Measurements from ENCODE around the gene GLI2. TPM values are rescaled to one million over a fixed set of nuclear protein-coding genes. Genes with fewer than 3 reads are reported as not detected.

Gene GLI2
- total RNA-seq (2011; cell fraction: chromatin; rRNA removed; ENCODE audit: low replicate concordance): not detected in 2 replicates
- not detected in 2 replicates for total RNA-seq (2011; cell fraction: nucleolus; rRNA removed)
- total RNA-seq (2011; cell fraction: nucleoplasm; rRNA removed): not detected in 2 replicates
- total RNA-seq (2014; rRNA removed) (not detected in 2 replicates), total RNA-seq (2014; rRNA removed; fragmentation: Illumina TruSeq; extraction: Trizol) (not detected in 2 replicates), total RNA-seq (2015; rRNA removed; fragmentation: Illumina TruSeq; extraction: Trizol) (not detected in 2 replicates), total RNA-seq (2021) (0.24 TPM in 1 of 2 replicates, not detected in the other), polyA plus RNA-seq (2011; rRNA removed) (not detected in 2 replicates), polyA plus RNA-seq (2014; fragmentation: Illumina TruSeq; extraction: Trizol) (not detected in 2 replicates), polyA plus RNA-seq (2014; fragmentation: Nextera tagmentation; extraction: Ambion mirVana) (not detected), polyA plus RNA-seq (2014; rRNA removed) (not detected in 2 replicates), polyA minus RNA-seq (2011; rRNA and poly(A)+ RNA removed) (not detected in 2 replicates), Bru-seq, nascent RNA (percentile 3 among the genes with signal in this experiment), BruChase-seq, experiment 1, labeled RNA remaining after a 2-hour chase (percentile 5 among the genes with signal in this experiment), BruChase-seq, experiment 2, labeled RNA remaining after a 6-hour chase (percentile 4 among the genes with signal in this experiment)
- not detected in 2 replicates for polyA plus RNA-seq (2011; cell fraction: cytosol; rRNA removed)
- not detected in 2 replicates for polyA plus RNA-seq (2011; cell fraction: nucleus; rRNA removed)
- polyA plus RNA-seq (2012): 0.06 TPM in 1 of 2 replicates, not detected in the other
- polyA minus RNA-seq (2011; cell fraction: cytosol; rRNA and poly(A)+ RNA removed): not detected in 2 replicates
- not detected in 2 replicates for polyA minus RNA-seq (2011; cell fraction: nucleus; rRNA and poly(A)+ RNA removed)
- long read RNA-seq, experiment 1: 0 reads
- long read RNA-seq, experiment 2: 0 reads
- long read RNA-seq, experiment 3: 0 reads

DNA sequence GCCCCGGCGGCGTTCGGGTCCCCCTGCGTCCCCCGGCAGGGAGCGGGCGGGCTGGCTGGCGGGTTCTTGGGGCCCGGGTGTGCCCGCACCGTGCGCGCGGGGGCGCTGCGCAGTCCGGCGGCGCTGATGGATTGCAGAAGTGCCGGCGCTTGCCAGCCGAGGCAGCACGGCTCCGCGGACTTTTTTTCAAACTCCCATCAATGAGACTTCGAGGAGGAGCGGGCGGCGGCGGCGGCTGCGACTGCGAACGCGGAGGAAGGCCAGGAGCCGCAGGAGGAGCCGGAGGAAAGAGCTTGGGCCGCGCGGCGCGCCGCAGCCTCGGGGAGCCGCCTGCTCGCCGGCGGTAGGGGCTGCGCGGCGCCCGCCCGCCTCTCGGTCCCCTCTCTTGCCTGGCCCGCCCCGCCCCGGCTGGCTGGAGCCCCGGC is at the start of gene GLI2:
TSS of gene GLI2 (plus strand) at position 123 of the 425 bp plus-strand sequence. CDS start 61,453 bp downstream, outside the sequence.
- Histone ChIP-seq H3K9me1 (ENCODE audit: control insufficient read depth, insufficient read depth, low read length) (no peaks in the 10 kb centered on the region), H3K4me1 (replicated peaks in 1 of 2; ENCODE audit: control insufficient read depth in 2 of 2, insufficient read depth in 2 of 2, low read length in 2 of 2) (peaks cover 0 to 11% of the 10 kb centered on the region in 2 experiments; a peak in 1 of 5 replicates), H3K79me2 (ENCODE audit: control insufficient read depth, insufficient read depth, low read length) (no peaks in the 10 kb centered on the region), H3K4me2 (ENCODE audit: insufficient read depth, low read length) (no peak within 1 kb of the TSS; the same call in 1 of the 2 replicates), H3K9me3 (replicated peaks; ENCODE audit: control insufficient read depth, insufficient read depth, low read depth, low read length) (no peaks in the 10 kb centered on the region), H4K20me1 (replicated peaks; ENCODE audit: control insufficient read depth, insufficient read depth, low read length) (no peaks in the 10 kb centered on the region; the same call in 1 of the 2 replicates), H3K27ac (ENCODE audit: extremely low read depth, low read depth, low read length) (no peak within 1 kb of the TSS), H3K9ac (ENCODE audit: insufficient read depth in 1 of 2, low read depth in 2 of 2, low read length in 2 of 2) (no peak within 1 kb of the TSS), H3K27me3 (ENCODE audit: control insufficient read depth in 2 of 2, insufficient read depth in 2 of 2, low read length in 2 of 2) (peaks cover 45 to 70% of the 10 kb centered on the region in 2 experiments), H2AFZ (ENCODE audit: low read depth, low read length) (no peak within 1 kb of the TSS), H3K4me3 (no peak within 1 kb of the TSS), H3K36me3 (ENCODE audit: control insufficient read depth, insufficient read depth, low read length) (no peaks in the 10 kb centered on the region)
- POLR2A ChIA-PET: interaction anchor here (0.6 kb wide), 1 partner anchor 179 kb away, joined by 3 read pairs; no protein-coding TSS in a partner anchor
- no peak for FAIRE-seq
- ATAC-seq: peak; percentile 97
- CTCF ChIA-PET (ENCODE audit: low intra/inter-chr PET ratio): no interaction called here
- intact Hi-C loops (cut with micrococcal nuclease) (no loop called here), in situ Hi-C loops (cut with MboI) (no loop called here)
- BruUV-seq (replicated peaks): no TSS peak
- peak; percentile 55 to 63 (median 61) for DNase-seq (ENCODE audit: extremely low read depth in 1 of 4, low spot score in 3 of 4)
- WGBS (ENCODE audit: insufficient coverage, low coverage, missing lambda C conversion rate): 3% methylated on average over 21 of the region's 59 CpGs
- no peak for TF ChIP-seq TCF3 (CRISPR knock-in tag; IDR thresholded peaks at IDR 0.05)
- TF ChIP-seq CXXC5 (CRISPR knock-in tag; IDR thresholded peaks at IDR 0.05): peak; percentile 35
- peak; percentile 41; the same call in 1 of the 2 replicates for TF ChIP-seq RB1 (IDR thresholded peaks at IDR 0.05; ENCODE audit: low read depth)
- peak; percentile 42 to 50; a peak in 3 of 4 replicates for TF ChIP-seq RAD21 (CRISPR knock-in tag; conservative IDR thresholded peaks at IDR 0.05 in 1 of 2, IDR thresholded peaks at IDR 0.05 in 1 of 2)
- peak; percentile 44 for TF ChIP-seq MEIS2 (IDR thresholded peaks at IDR 0.05; ENCODE audit: partially characterized antibody)
- peak; percentile 37 to 57; a peak in 2 of 4 replicates for TF ChIP-seq NRF1 (conservative IDR thresholded peaks at IDR 0.05 in 1 of 2, IDR thresholded peaks at IDR 0.05 in 1 of 2)
- TF ChIP-seq ZNF384 (IDR thresholded peaks at IDR 0.05; ENCODE audit: low read depth, low read length): peak; percentile 59
- peak; percentile 45 to 97 (median 75); a peak in 5 of 6 replicates for TF ChIP-seq CTCF (IDR thresholded peaks at IDR 0.05 in 2 of 3, conservative IDR thresholded peaks at IDR 0.05 in 1 of 3; ENCODE audit: insufficient read depth in 2 of 3, low read depth in 1 of 3, low read length in 3 of 3)
- TF ChIP-seq, protein P1, sequence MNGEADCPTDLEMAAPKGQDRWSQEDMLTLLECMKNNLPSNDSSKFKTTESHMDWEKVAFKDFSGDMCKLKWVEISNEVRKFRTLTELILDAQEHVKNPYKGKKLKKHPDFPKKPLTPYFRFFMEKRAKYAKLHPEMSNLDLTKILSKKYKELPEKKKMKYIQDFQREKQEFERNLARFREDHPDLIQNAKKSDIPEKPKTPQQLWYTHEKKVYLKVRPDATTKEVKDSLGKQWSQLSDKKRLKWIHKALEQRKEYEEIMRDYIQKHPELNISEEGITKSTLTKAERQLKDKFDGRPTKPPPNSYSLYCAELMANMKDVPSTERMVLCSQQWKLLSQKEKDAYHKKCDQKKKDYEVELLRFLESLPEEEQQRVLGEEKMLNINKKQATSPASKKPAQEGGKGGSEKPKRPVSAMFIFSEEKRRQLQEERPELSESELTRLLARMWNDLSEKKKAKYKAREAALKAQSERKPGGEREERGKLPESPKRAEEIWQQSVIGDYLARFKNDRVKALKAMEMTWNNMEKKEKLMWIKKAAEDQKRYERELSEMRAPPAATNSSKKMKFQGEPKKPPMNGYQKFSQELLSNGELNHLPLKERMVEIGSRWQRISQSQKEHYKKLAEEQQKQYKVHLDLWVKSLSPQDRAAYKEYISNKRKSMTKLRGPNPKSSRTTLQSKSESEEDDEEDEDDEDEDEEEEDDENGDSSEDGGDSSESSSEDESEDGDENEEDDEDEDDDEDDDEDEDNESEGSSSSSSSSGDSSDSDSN (IDR thresholded peaks at IDR 0.05; ENCODE audit: borderline replicate concordance in 1 of 2, low read depth in 2 of 2, low read length in 2 of 2): 0 out of 4 replicates have a peak, but pooled peaks of 1 of the 2 experiments have one; percentile 44
- peak; percentile 67 for TF ChIP-seq SPI1 (IDR thresholded peaks at IDR 0.05; ENCODE audit: borderline replicate concordance, low read depth, low read length)
- TF ChIP-seq, protein P2, sequence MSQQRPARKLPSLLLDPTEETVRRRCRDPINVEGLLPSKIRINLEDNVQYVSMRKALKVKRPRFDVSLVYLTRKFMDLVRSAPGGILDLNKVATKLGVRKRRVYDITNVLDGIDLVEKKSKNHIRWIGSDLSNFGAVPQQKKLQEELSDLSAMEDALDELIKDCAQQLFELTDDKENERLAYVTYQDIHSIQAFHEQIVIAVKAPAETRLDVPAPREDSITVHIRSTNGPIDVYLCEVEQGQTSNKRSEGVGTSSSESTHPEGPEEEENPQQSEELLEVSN (IDR thresholded peaks at IDR 0.05; ENCODE audit: borderline replicate concordance in 1 of 2, extremely low read depth in 1 of 2, insufficient read depth in 1 of 2, insufficient read length in 1 of 2, low read depth in 1 of 2, low read length in 1 of 2, poor library complexity in 1 of 2, severe bottlenecking in 1 of 2): peak in 1 of 2 experiments; percentile 22

Data from K562 (cell line).